ENCODE results near the gene RIN1. TPM values are rescaled to one million over a fixed set of nuclear protein-coding genes. Genes with fewer than 3 reads are reported as not detected.

The RIN1 gene
- total and polyA plus RNA-seq, 2 of the 13 experiments (the other 11 are each of a cell fraction or from before 2014, with no cell fraction given), result 2.4 to 4.1 TPM

DNA sequence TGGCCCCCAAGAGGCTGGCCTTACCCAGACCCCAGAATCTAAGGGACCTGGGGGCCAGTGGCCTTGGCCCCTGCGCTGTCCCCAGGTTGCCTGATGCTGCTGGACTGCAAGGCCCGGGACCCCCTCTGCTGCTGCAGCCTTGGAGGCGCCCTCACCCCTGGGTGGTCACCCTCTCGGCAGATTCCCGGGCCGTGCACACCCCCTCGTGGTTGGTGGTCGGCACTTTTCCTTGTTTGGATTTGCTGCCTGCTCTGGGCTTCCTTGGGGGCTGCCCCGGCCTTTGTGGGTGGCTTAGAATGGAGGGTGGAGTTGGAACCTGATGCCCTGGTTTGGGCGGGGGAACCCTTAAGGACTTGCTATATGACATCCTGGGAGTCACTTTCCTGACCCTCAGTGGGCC, 5.3 kb downstream of the RIN1 start:
- FAIRE-seq (no peak), ATAC-seq (no peak), DNase-seq (ENCODE audit: low spot score) (no peak)
- H2AFZ ChIP-seq (ENCODE audit: low read length), result no peak overlapping the region
- intact Hi-C loops (cut with micrococcal nuclease; ENCODE audit: unreplicated experiment) (no loop called here), in situ Hi-C loops (cut with HindIII; ENCODE audit: extremely low pct_ligation_motif_present, low pct_unique_long_range_greater_than_20kb) (no loop called here)
- H3K79me2 ChIP-seq (ENCODE audit: insufficient read depth, low read length), result no peaks in the 10 kb centered on the region
- BruUV-seq (replicated peaks), result no TSS peak
- no peak overlapping the region for H3K9ac ChIP-seq (ENCODE audit: insufficient read depth, low read depth, low read length)
- peaks cover 54% of the 10 kb centered on the region for H3K4me1 ChIP-seq (ENCODE audit: insufficient read depth, low read length)
- H4K20me1 ChIP-seq (ENCODE audit: insufficient read depth, low read length), result no peaks in the 10 kb centered on the region
- no peaks in the 10 kb centered on the region for H3K9me3 ChIP-seq (ENCODE audit: low read length)
- H3K4me2 ChIP-seq (ENCODE audit: low read depth, low read length), result no peak overlapping the region
- H3K4me3 ChIP-seq (replicated peaks in 1 of 3; ENCODE audit: insufficient read depth in 1 of 3, low read depth in 2 of 3, low read length in 3 of 3), result no peak overlapping the region
- peaks cover 0 to 1% of the 10 kb centered on the region in 2 experiments; a peak in 1 of 5 replicates for H3K27me3 ChIP-seq (ENCODE audit: control insufficient read depth in 1 of 2, insufficient read depth in 2 of 2, low read length in 2 of 2)
- WGBS (ENCODE audit: low lambda C conversion rate), result 71% methylated on average over 7 of the region's 10 CpGs
- H3K36me3 ChIP-seq (replicated peaks in 1 of 2; ENCODE audit: control insufficient read depth in 1 of 2, insufficient read depth in 2 of 2, low read length in 2 of 2), result no peaks in the 10 kb centered on the region
- TF ChIP-seq XRCC5 (optimal IDR thresholded peaks at IDR 0.05; ENCODE audit: low read length) (no peak), RBFOX2 (IDR thresholded peaks at IDR 0.05; ENCODE audit: low read depth, low read length) (0 out of 2 replicates have a peak, but pooled peaks have one; percentile 22)
- POLR2A ChIA-PET, result interaction anchor here (4.0 kb wide), 1 partner anchor 18 kb away, joined by 35 read pairs; no protein-coding TSS in a partner anchor
- H3K27ac ChIP-seq (ENCODE audit: extremely low read length, insufficient read depth, low read length), result no peak overlapping the region
- CTCF ChIA-PET (ENCODE audit: low intra/inter-chr PET ratio, low total read pairs), result interaction anchor here (1.0 kb wide), 1 partner anchor 19 kb away, joined by 3 read pairs; no protein-coding TSS in a partner anchor

DNA sequence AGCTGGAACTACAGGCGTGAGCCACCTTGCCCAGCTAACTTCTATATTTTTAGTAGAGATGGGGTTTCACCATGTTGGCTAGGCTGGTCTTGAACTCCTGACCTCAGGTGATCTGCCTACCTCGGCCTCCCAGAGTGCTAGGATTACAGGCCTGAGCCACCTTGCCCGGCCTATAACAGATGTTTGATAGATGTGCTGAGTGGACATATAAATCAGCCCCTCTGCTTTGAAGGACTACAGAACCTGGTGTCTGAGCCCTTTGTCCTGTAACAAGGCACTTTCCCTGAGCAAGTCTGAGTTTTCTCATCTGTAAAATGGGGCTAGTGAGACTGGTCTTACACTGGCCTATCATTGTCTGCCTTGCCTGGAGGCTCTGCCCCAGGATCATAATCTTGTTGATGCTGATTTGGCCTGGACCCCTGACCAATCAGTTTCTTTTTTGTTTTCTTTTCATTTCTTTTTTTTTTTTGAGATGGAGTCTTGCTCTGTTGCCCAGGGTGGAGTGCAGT, 7.0 kb downstream of the RIN1 start:
- DNase-seq (ENCODE audit: low spot score), result no peak
- in situ Hi-C loops (cut with HindIII; ENCODE audit: extremely low pct_ligation_motif_present, low pct_unique_long_range_greater_than_20kb), result loop anchor here (5.0 kb wide), 1 partner anchor 37 kb away; the partner anchor contains the start of gene TMEM151A
- intact Hi-C loops (cut with micrococcal nuclease; ENCODE audit: unreplicated experiment), result loop anchor here (5.0 kb wide), 1 partner anchor 547 kb away; the partner anchor contains the start of gene AP5B1
- Histone ChIP-seq H3K79me2 (ENCODE audit: insufficient read depth, low read length) (no peaks in the 10 kb centered on the region), H3K4me1 (ENCODE audit: insufficient read depth, low read length) (peaks cover 57% of the 10 kb centered on the region), H3K4me3 (replicated peaks in 1 of 3; ENCODE audit: insufficient read depth in 1 of 3, low read depth in 2 of 3, low read length in 3 of 3) (peak overlapping the region in 1 of 3 experiments; percentile 76; a peak in 2 of 6 replicates), H2AFZ (ENCODE audit: low read length) (no peak overlapping the region), H3K27me3 (ENCODE audit: control insufficient read depth in 1 of 2, insufficient read depth in 2 of 2, low read length in 2 of 2) (peaks cover 0 to 17% of the 10 kb centered on the region in 2 experiments; a peak in 3 of 5 replicates), H3K9ac (ENCODE audit: insufficient read depth, low read depth, low read length) (no peak overlapping the region), H4K20me1 (ENCODE audit: insufficient read depth, low read length) (no peaks in the 10 kb centered on the region), H3K4me2 (ENCODE audit: low read depth, low read length) (peak overlapping the region; percentile 100; the same call in 1 of the 2 replicates), H3K9me3 (ENCODE audit: low read length) (no peaks in the 10 kb centered on the region), H3K36me3 (replicated peaks in 1 of 2; ENCODE audit: control insufficient read depth in 1 of 2, insufficient read depth in 2 of 2, low read length in 2 of 2) (no peaks in the 10 kb centered on the region), H3K27ac (ENCODE audit: extremely low read length, insufficient read depth, low read length) (no peak overlapping the region)
- FAIRE-seq, result no peak
- no TSS peak for BruUV-seq (replicated peaks)
- no peak for ATAC-seq
- 62% methylated on average over 3 of the region's 3 CpGs for WGBS (ENCODE audit: low lambda C conversion rate)
- POLR2A ChIA-PET, result interaction anchor here (0.9 to 4.0 kb wide), 3 partner anchors 12 to 40 kb away, joined by 3 to 35 read pairs (median 3); partner anchors contain the start of genes CD248 and YIF1A
- CTCF ChIA-PET (ENCODE audit: low intra/inter-chr PET ratio, low total read pairs), result interaction anchor here (1.0 to 3.4 kb wide), 5 partner anchors 8 to 107 kb away, joined by 3 to 68 read pairs (median 7); no protein-coding TSS in a partner anchor
- TF ChIP-seq, protein P1, sequence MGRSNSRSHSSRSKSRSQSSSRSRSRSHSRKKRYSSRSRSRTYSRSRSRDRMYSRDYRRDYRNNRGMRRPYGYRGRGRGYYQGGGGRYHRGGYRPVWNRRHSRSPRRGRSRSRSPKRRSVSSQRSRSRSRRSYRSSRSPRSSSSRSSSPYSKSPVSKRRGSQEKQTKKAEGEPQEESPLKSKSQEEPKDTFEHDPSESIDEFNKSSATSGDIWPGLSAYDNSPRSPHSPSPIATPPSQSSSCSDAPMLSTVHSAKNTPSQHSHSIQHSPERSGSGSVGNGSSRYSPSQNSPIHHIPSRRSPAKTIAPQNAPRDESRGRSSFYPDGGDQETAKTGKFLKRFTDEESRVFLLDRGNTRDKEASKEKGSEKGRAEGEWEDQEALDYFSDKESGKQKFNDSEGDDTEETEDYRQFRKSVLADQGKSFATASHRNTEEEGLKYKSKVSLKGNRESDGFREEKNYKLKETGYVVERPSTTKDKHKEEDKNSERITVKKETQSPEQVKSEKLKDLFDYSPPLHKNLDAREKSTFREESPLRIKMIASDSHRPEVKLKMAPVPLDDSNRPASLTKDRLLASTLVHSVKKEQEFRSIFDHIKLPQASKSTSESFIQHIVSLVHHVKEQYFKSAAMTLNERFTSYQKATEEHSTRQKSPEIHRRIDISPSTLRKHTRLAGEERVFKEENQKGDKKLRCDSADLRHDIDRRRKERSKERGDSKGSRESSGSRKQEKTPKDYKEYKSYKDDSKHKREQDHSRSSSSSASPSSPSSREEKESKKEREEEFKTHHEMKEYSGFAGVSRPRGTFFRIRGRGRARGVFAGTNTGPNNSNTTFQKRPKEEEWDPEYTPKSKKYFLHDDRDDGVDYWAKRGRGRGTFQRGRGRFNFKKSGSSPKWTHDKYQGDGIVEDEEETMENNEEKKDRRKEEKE (IDR thresholded peaks at IDR 0.05), result no peak
- TF ChIP-seq, protein P2, sequence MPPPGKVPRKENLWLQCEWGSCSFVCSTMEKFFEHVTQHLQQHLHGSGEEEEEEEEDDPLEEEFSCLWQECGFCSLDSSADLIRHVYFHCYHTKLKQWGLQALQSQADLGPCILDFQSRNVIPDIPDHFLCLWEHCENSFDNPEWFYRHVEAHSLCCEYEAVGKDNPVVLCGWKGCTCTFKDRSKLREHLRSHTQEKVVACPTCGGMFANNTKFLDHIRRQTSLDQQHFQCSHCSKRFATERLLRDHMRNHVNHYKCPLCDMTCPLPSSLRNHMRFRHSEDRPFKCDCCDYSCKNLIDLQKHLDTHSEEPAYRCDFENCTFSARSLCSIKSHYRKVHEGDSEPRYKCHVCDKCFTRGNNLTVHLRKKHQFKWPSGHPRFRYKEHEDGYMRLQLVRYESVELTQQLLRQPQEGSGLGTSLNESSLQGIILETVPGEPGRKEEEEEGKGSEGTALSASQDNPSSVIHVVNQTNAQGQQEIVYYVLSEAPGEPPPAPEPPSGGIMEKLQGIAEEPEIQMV (CRISPR knock-in tag; IDR thresholded peaks at IDR 0.05; ENCODE audit: low read depth), result no peak
- TF ChIP-seq GABPA (IDR thresholded peaks at IDR 0.05; ENCODE audit: low read depth, low read length), result no peak
- no peak for TF ChIP-seq GABPA (CRISPR knock-in tag; IDR thresholded peaks at IDR 0.05; ENCODE audit: low read depth)
- no peak for TF ChIP-seq ZNF484 (CRISPR knock-in tag; IDR thresholded peaks at IDR 0.05; ENCODE audit: borderline replicate concordance, low read depth)
- no peak for TF ChIP-seq SKI (IDR thresholded peaks at IDR 0.05; ENCODE audit: partially characterized antibody)
- no peak for TF ChIP-seq ZNF282 (IDR thresholded peaks at IDR 0.05; ENCODE audit: partially characterized antibody)
- TF ChIP-seq SAP130 (CRISPR knock-in tag; IDR thresholded peaks at IDR 0.05; ENCODE audit: low read depth), result no peak
- peak; percentile 77 to 83 for TF ChIP-seq MAFK (conservative IDR thresholded peaks at IDR 0.05 in 1 of 2, IDR thresholded peaks at IDR 0.05 in 1 of 2; ENCODE audit: low read length in 2 of 2)
- TF ChIP-seq ZNF12 (CRISPR knock-in tag; IDR thresholded peaks at IDR 0.05), result no peak
- peak; percentile 52 for TF ChIP-seq ZNF629 (CRISPR knock-in tag; conservative IDR thresholded peaks at IDR 0.05)
- no peak for TF ChIP-seq ATM (IDR thresholded peaks at IDR 0.05; ENCODE audit: borderline replicate concordance)
- no peak for TF ChIP-seq SALL2 (CRISPR knock-in tag; IDR thresholded peaks at IDR 0.05)

Measured in HepG2 (cell line).